Thoracic aorta (tissue), 2 donors: ENCODE data around the gene ZIC1. TPM values are rescaled to one million over a fixed set of nuclear protein-coding genes. Genes with fewer than 3 reads are reported as not detected.

Experiments used
- ATAC-seq: fragments of 150-250 bp; one replicate; pipeline ENCODE4 v1.8.0; 2017; ENCODE audit warnings: low read depth; ENCODE audit not compliant: insufficient number of reproducible peaks, low FRiP score
- DNase-seq: peaks from one replicate; pipeline ENCODE4 v3.0.0-alpha.2; 2020; ENCODE audit warnings: low spot score
- H3K27ac ChIP-seq, 2 donors: fragments of 200-600 bp; sonication (generic); 1 replicate in 1 of 2; 2 replicates in 1 of 2; pipeline ENCODE4 v1.5.1; 2016; ENCODE audit warnings: mild to moderate bottlenecking in 2 of 2, moderate library complexity in 2 of 2
- H3K27me3 ChIP-seq: fragments of 200-600 bp; sonication (generic); replicated peaks from 2 replicates; pipeline ENCODE4 v1.6.0; 2016; ENCODE audit warnings: mild to moderate bottlenecking; ENCODE audit not compliant: insufficient read depth
- H3K36me3 ChIP-seq: fragments of 200-600 bp; sonication (generic); one replicate; pipeline ENCODE4 v1.5.1; 2016
- H3K4me1 ChIP-seq, 2 donors: fragments of 200-600 bp; sonication (generic); 1 replicate in 1 of 2; 2 replicates in 1 of 2; pipeline versions ENCODE4 v1.5.1 to v1.6.0; 2016; ENCODE audit warnings: low read depth in 2 of 2, mild to moderate bottlenecking in 1 of 2; ENCODE audit not compliant: control insufficient read depth in 1 of 2
- H3K4me3 ChIP-seq: fragments of 200-600 bp; sonication (generic); 2 replicates; pipeline ENCODE4 v1.5.1; 2016; ENCODE audit warnings: mild to moderate bottlenecking
- H3K9me3 ChIP-seq: fragments of 200-600 bp; sonication (generic); 2 replicates; pipeline ENCODE4 v1.5.1; 2016
- total RNA-seq, 2 donors: library from RNA; depleted of rRNA; stranded (reverse); fragments of >200 nt; gene quantifications; one replicate each; pipeline versions ENCODE4 v1.1.0 to v1.2.3, GENCODE V29; 2016
- TF ChIP-seq, protein P1 (sequence below): fragments of 200-600 bp; sonication (generic); IDR thresholded peaks from one replicate; pipeline ENCODE4 v1.5.1; 2019; ENCODE audit warnings: antibody characterized with exemption

ZIC1 gene
- total RNA-seq, 2 donors from 2014 or later: 0.07 TPM; not detected in 1

GRCh38 chr3:147413686-147414389 lies 4.7 kb downstream of the ZIC1 start:
- ATAC-seq (no peak), DNase-seq (no peak)
- Histone ChIP-seq H3K27ac (no peak overlapping the region), H3K36me3 (no peaks in the 10 kb centered on the region), H3K9me3 (no peaks in the 10 kb centered on the region), H3K4me1 (peaks cover 14 to 41% of the 10 kb centered on the region in 2 donors), H3K27me3 (peaks cover 53% of the 10 kb centered on the region), H3K4me3 (peak overlapping the region; percentile 59)
- TF ChIP-seq, protein P1, sequence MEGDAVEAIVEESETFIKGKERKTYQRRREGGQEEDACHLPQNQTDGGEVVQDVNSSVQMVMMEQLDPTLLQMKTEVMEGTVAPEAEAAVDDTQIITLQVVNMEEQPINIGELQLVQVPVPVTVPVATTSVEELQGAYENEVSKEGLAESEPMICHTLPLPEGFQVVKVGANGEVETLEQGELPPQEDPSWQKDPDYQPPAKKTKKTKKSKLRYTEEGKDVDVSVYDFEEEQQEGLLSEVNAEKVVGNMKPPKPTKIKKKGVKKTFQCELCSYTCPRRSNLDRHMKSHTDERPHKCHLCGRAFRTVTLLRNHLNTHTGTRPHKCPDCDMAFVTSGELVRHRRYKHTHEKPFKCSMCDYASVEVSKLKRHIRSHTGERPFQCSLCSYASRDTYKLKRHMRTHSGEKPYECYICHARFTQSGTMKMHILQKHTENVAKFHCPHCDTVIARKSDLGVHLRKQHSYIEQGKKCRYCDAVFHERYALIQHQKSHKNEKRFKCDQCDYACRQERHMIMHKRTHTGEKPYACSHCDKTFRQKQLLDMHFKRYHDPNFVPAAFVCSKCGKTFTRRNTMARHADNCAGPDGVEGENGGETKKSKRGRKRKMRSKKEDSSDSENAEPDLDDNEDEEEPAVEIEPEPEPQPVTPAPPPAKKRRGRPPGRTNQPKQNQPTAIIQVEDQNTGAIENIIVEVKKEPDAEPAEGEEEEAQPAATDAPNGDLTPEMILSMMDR: no peak

DNA sequence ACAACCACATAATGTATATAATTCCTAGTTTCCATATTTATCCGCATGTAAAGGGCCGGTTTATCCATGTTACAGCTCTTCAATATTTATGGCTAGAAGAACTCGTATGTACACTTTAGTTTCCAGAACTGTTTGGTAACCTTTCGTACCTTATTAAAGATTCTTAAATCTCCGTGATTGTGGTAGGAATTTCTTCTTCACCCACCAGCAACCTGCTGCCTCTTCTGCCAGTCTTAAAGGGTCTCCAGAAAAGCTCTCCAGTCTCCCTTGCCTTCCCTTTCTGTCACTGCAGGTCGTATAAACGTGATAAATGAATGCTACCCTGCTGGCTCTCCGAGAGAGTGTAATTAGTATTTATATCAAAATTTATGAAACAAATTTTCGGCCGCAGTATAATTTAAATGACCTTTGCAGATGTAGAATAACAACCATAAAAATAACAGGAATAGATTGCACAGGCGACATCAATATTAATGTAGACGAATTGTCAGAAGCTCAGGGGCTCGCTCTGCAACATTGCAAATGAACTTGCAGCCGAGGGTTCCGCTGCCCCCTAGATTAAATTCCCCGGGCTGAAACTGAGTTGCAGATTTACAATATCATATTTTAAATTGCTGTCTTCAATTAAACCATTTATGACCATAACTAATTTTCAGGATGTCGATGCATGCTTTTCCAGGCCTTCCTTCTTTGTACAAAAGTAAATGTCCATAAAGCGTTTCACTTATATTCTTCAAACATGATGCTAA lies 5.4 kb downstream of the ZIC1 start:
- TF ChIP-seq, protein P1: no peak
- Histone ChIP-seq H3K4me1 (peaks cover 20 to 42% of the 10 kb centered on the region in 2 donors), H3K27ac (no peak overlapping the region), H3K27me3 (peaks cover 47% of the 10 kb centered on the region), H3K4me3 (no peak overlapping the region), H3K36me3 (no peaks in the 10 kb centered on the region), H3K9me3 (no peaks in the 10 kb centered on the region)
- DNase-seq: no peak
- ATAC-seq: no peak

DNA sequence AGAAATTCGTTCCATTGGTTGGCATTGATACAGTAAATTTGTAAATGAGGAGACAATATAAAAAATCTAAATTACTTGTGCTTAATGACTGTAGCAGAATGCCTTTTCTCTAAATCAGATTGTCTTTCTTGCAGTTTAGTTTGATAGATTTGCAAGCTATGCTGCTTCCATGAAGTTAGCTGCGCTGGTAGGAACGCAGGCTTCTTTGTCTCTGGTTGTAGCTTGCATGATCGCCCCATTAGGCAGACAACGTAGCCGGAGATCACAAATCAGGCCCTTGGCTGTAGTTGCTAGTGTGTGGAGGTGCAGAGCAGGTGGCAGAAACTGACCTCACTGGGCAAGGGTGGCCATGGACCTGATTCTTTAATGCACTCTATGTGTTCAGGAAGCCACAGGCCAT lies 6.1 kb downstream of the ZIC1 start:
- Histone ChIP-seq H3K27me3 (peaks cover 42% of the 10 kb centered on the region), H3K27ac (no peak overlapping the region), H3K36me3 (no peaks in the 10 kb centered on the region), H3K9me3 (no peaks in the 10 kb centered on the region), H3K4me1 (peaks cover 20 to 37% of the 10 kb centered on the region in 2 donors), H3K4me3 (no peak overlapping the region)
- TF ChIP-seq, protein P1: no peak
- DNase-seq (no peak), ATAC-seq (no peak)

DNA sequence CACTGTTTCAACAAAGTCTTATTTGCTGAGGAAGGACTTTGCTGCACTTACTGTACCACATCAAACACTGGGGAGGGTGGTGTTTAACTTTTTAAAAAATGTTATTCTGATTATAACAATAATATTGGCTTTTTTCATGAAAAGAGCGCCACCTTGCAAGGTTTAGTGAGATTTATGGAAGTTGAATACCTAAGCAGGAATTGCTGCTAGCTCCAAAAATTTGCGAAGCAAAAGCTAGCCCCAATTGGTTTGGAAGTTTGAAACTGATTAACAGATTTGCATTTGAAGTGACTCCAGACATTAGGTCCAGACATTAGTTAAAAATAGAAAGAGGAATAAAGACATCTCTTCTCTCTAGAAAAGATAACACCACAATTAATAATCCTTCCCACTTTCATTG lies 6.7 kb downstream of the ZIC1 start:
- Histone ChIP-seq H3K4me1 (peaks cover 14 to 31% of the 10 kb centered on the region in 2 donors), H3K36me3 (no peaks in the 10 kb centered on the region), H3K4me3 (no peak overlapping the region), H3K27me3 (peaks cover 36% of the 10 kb centered on the region), H3K27ac (no peak overlapping the region), H3K9me3 (no peaks in the 10 kb centered on the region)
- ATAC-seq (no peak), DNase-seq (no peak)
- TF ChIP-seq, protein P1: no peak

- Histone ChIP-seq H3K36me3 (no peaks in the 10 kb centered on the region), H3K27me3 (peaks cover 25% of the 10 kb centered on the region), H3K4me3 (no peak overlapping the region), H3K27ac (no peak overlapping the region), H3K4me1 (peaks cover 13 to 25% of the 10 kb centered on the region in 2 donors), H3K9me3 (no peaks in the 10 kb centered on the region)
- no peak for DNase-seq
- TF ChIP-seq, protein P1: no peak
- ATAC-seq: no peak
Measured at GRCh38 chr3:147416931-147417330, 7.8 kb downstream of the ZIC1 start.
